Activated CD4-positive, CD25-positive, alpha-beta regulatory T cell treated with anti-CD3 and anti-CD28 coated beads, Interleukin-2, amount 50 U/mL, for 24 hours (primary cell): ENCODE measurements around the gene SLC2A9.

Experiments
- ATAC-seq, 2 donors: fragments of 150-1000 bp; cut with Tn5 transposase; one replicate each; pipeline ENCODE4 v1.10.0; 2021; ENCODE audit warnings: mild to moderate bottlenecking in 1 of 2, moderate library complexity in 1 of 2

Gene SLC2A9

GRCh38 chr4:9952415-9952950 lies 68.8 kb downstream of the SLC2A9 start:
- ATAC-seq = no peak

- ATAC-seq = no peak
Measured at GRCh38 chr4:9949573-9949972, 71.7 kb downstream of the SLC2A9 start.

GRCh38 chr4:9947168-9948062 lies 73.9 kb downstream of the SLC2A9 start:
- no peak for ATAC-seq

GRCh38 chr4:9946170-9946569 lies 75.1 kb downstream of the SLC2A9 start:
- no peak for ATAC-seq

- ATAC-seq = no peak
Measured at GRCh38 chr4:9944431-9945425, 76.6 kb downstream of the SLC2A9 start.

- no peak for ATAC-seq
Measured at GRCh38 chr4:9943761-9944160, 77.5 kb downstream of the SLC2A9 start.

GRCh38 chr4:9942921-9943600 lies 78.2 kb downstream of the SLC2A9 start:
- no peak for ATAC-seq

- no peak for ATAC-seq
Measured at GRCh38 chr4:9942139-9942538, 79.2 kb downstream of the SLC2A9 start.

- no peak for ATAC-seq
Measured at GRCh38 chr4:9940041-9940440, 81.3 kb downstream of the SLC2A9 start.

GRCh38 chr4:9938933-9939332 lies 82.4 kb downstream of the SLC2A9 start:
- no peak for ATAC-seq

- ATAC-seq = no peak
Measured at GRCh38 chr4:9937078-9937477, 84.2 kb downstream of the SLC2A9 start.

- ATAC-seq = no peak
Measured at GRCh38 chr4:9936129-9936644, 85.1 kb downstream of the SLC2A9 start.

GRCh38 chr4:9933956-9934355 lies 87.3 kb downstream of the SLC2A9 start:
- no peak for ATAC-seq

GRCh38 chr4:9933184-9933583 lies 88.1 kb downstream of the SLC2A9 start:
- ATAC-seq = no peak

GRCh38 chr4:9932771-9933170 lies 88.5 kb downstream of the SLC2A9 start:
- ATAC-seq = no peak

GRCh38 chr4:9931146-9931545 lies 90.2 kb downstream of the SLC2A9 start:
- no peak for ATAC-seq

- ATAC-seq = no peak
Measured at GRCh38 chr4:9929111-9929510, 92.2 kb downstream of the SLC2A9 start.

GRCh38 chr4:9927341-9928007 lies 93.8 kb downstream of the SLC2A9 start:
- no peak for ATAC-seq

- ATAC-seq = no peak
Measured at GRCh38 chr4:9926586-9926985, 94.7 kb downstream of the SLC2A9 start.

- no peak for ATAC-seq
Measured at GRCh38 chr4:9925750-9926439, 95.4 kb downstream of the SLC2A9 start.

- no peak for ATAC-seq
Measured at GRCh38 chr4:9924750-9925149, 96.5 kb downstream of the SLC2A9 start.
